H1 (cell line): ENCODE results near the gene SLC9C1.

Experiments
- EZH2 ChIP-seq: fragments of 200-600 bp; sonication (generic); IDR thresholded peaks from 2 replicates; pipeline ENCODE4 v1.7.1; 2012; ENCODE audit warnings: low read depth, mild to moderate bottlenecking, moderate library complexity, low read length, inconsistent platforms; ENCODE audit not compliant: severe bottlenecking
- GABPA ChIP-seq: IDR thresholded peaks from 2 replicates; pipeline ENCODE4 v1.6.1; 2011; ENCODE audit warnings: mild to moderate bottlenecking, low read length, moderate library complexity, borderline replicate concordance; ENCODE audit not compliant: insufficient read depth
- MAFK ChIP-seq: IDR thresholded peaks from 2 replicates; pipeline ENCODE4 v1.6.1; 2012; ENCODE audit warnings: low read depth, mild to moderate bottlenecking, improper control_type of control experiment, low read length
- NRF1 ChIP-seq: IDR thresholded peaks from 2 replicates; pipeline ENCODE4 v1.6.1; 2011; ENCODE audit warnings: mild to moderate bottlenecking, low read depth, low read length, improper control_type of control experiment
- POLR2A ChIP-seq, 2 experiments: IDR thresholded peaks; 1 replicate in 1 of 2; 2 replicates in 1 of 2; pipeline ENCODE4 v1.6.1; 2011; ENCODE audit warnings: low read depth in 2 of 2, low read length in 2 of 2, mild to moderate bottlenecking in 2 of 2; ENCODE audit errors: control extremely low read depth in 1 of 2
- RAD21 ChIP-seq, 2 experiments: IDR thresholded peaks in 1 of 2; conservative IDR thresholded peaks in 1 of 2; 2 replicates each; pipeline ENCODE4 v1.6.1; 2011; ENCODE audit warnings: low read depth in 2 of 2, low read length in 2 of 2, improper control_type of control experiment in 1 of 2, inconsistent platforms in 1 of 2, mild to moderate bottlenecking in 1 of 2, moderate library complexity in 1 of 2
- TCF12 ChIP-seq: IDR thresholded peaks from 2 replicates; pipeline ENCODE4 v1.6.1; 2011; ENCODE audit warnings: low read depth, mild to moderate bottlenecking, low read length
- ZNF274 ChIP-seq: IDR thresholded peaks from 2 replicates; pipeline ENCODE4 v1.7.0; 2012; ENCODE audit warnings: low read length, borderline replicate concordance; ENCODE audit errors: extremely low read depth
- TF ChIP-seq, protein P1 (sequence below): IDR thresholded peaks from 2 replicates; pipeline ENCODE4 v1.6.1; 2012; ENCODE audit warnings: low read length, inconsistent platforms
- TF ChIP-seq, protein P2 (sequence below), 3 experiments: IDR thresholded peaks; 1 replicate in 2 of 3; 2 replicates in 1 of 3; pipeline versions ENCODE4 v1.5.1 to v1.6.1; 2011; ENCODE audit warnings: low read length in 3 of 3, mild to moderate bottlenecking in 3 of 3, inconsistent platforms in 2 of 3, low read depth in 1 of 3, moderate library complexity in 1 of 3; ENCODE audit not compliant: insufficient read depth in 1 of 3; ENCODE audit errors: control extremely low read depth in 1 of 3

DNA sequence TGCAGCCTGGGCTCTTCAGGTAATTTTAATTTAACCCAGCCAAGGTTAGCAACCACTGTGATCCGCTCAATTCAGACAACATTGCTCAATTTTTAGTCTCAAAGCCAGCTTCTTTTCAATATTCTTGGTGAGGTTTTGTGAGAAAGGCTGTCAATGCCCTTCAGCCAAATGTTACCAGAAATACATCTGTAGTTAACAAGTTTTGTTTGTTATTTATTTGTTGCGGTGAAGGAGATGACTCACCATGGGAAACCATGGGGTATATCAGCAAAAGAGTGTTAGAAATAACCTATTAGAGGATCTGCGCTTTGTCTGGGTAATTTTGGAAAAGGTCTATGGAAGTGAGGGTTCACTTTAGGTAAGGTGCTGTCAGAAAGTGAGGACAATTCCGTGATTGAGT lies 5.0 kb downstream of the SLC9C1 start:
- TF ChIP-seq NRF1 = no peak
- TF ChIP-seq EZH2 = no peak
- TF ChIP-seq, protein P1, sequence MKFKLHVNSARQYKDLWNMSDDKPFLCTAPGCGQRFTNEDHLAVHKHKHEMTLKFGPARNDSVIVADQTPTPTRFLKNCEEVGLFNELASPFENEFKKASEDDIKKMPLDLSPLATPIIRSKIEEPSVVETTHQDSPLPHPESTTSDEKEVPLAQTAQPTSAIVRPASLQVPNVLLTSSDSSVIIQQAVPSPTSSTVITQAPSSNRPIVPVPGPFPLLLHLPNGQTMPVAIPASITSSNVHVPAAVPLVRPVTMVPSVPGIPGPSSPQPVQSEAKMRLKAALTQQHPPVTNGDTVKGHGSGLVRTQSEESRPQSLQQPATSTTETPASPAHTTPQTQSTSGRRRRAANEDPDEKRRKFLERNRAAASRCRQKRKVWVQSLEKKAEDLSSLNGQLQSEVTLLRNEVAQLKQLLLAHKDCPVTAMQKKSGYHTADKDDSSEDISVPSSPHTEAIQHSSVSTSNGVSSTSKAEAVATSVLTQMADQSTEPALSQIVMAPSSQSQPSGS = no peak
- TF ChIP-seq RAD21 (IDR thresholded peaks at IDR 0.05 in 1 of 2, conservative IDR thresholded peaks at IDR 0.05 in 1 of 2; ENCODE audit: low read depth in 2 of 2, low read length in 2 of 2) = no peak
- no peak for TF ChIP-seq GABPA
- TF ChIP-seq, protein P2, sequence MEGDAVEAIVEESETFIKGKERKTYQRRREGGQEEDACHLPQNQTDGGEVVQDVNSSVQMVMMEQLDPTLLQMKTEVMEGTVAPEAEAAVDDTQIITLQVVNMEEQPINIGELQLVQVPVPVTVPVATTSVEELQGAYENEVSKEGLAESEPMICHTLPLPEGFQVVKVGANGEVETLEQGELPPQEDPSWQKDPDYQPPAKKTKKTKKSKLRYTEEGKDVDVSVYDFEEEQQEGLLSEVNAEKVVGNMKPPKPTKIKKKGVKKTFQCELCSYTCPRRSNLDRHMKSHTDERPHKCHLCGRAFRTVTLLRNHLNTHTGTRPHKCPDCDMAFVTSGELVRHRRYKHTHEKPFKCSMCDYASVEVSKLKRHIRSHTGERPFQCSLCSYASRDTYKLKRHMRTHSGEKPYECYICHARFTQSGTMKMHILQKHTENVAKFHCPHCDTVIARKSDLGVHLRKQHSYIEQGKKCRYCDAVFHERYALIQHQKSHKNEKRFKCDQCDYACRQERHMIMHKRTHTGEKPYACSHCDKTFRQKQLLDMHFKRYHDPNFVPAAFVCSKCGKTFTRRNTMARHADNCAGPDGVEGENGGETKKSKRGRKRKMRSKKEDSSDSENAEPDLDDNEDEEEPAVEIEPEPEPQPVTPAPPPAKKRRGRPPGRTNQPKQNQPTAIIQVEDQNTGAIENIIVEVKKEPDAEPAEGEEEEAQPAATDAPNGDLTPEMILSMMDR (IDR thresholded peaks at IDR 0.05; ENCODE audit: control extremely low read depth in 1 of 3, insufficient read depth in 1 of 3, low read depth in 1 of 3, low read length in 3 of 3) = no peak
- TF ChIP-seq POLR2A (IDR thresholded peaks at IDR 0.05; ENCODE audit: control extremely low read depth in 1 of 2, low read depth in 2 of 2, low read length in 2 of 2) = no peak
- TF ChIP-seq MAFK = no peak
- no peak for TF ChIP-seq ZNF274
- TF ChIP-seq TCF12 = no peak
